Fibroblast of lung (primary cell): ENCODE measurements around the gene CUEDC1. TPM values are rescaled to one million over a fixed set of nuclear protein-coding genes. Genes with fewer than 3 reads are reported as not detected.
A peak's percentile ranks its signal among the peaks of the same experiment; 100 is the strongest.

ENCODE experiments used
- DNase-seq, 2 donors: peaks; one replicate each; pipeline versions ENCODE4 v3.0.0 to v3.0.0-alpha.2; 2010; ENCODE audit warnings: low read depth in 2 of 2
- H2AFZ ChIP-seq: 2 replicates; pipeline ENCODE4 v1.5.1; 2012; ENCODE audit warnings: low read length, control low read depth, inconsistent platforms
- H3K27ac ChIP-seq: 2 replicates; pipeline ENCODE4 v1.5.1; 2011; ENCODE audit warnings: low read length, control low read depth; ENCODE audit not compliant: insufficient read depth
- H3K27me3 ChIP-seq: 2 replicates; pipeline ENCODE4 v1.5.1; 2011; ENCODE audit warnings: mild to moderate bottlenecking, low read length; ENCODE audit not compliant: control insufficient read depth, insufficient read depth
- H3K36me3 ChIP-seq: 2 replicates; pipeline ENCODE4 v1.5.1; 2011; ENCODE audit warnings: low read length; ENCODE audit not compliant: control insufficient read depth, insufficient read depth
- H3K4me1 ChIP-seq: 2 replicates; pipeline ENCODE4 v1.5.1; 2011; ENCODE audit warnings: low read length; ENCODE audit not compliant: control insufficient read depth, insufficient read depth; ENCODE audit errors: extremely low read depth
- H3K4me2 ChIP-seq: 2 replicates; pipeline ENCODE4 v1.5.1; 2011; ENCODE audit warnings: low read length, control low read depth; ENCODE audit not compliant: insufficient read depth; ENCODE audit errors: extremely low read depth
- H3K4me3 ChIP-seq, 4 experiments: fragments of 200-600 bp in 1 of 4; sonication (generic) in 1 of 4; replicated peaks in 1 of 4; 2 replicates each; pipeline ENCODE4 v1.5.1; 2011 to 2016; ENCODE audit warnings: low read length in 4 of 4, low read depth in 3 of 4, mild to moderate bottlenecking in 3 of 4, control low read depth in 2 of 4, inconsistent platforms in 1 of 4, mixed read lengths in 1 of 4; ENCODE audit not compliant: insufficient read depth in 1 of 4; ENCODE audit errors: control extremely low read depth in 1 of 4
- H3K79me2 ChIP-seq: 2 replicates; pipeline ENCODE4 v1.5.1; 2012; ENCODE audit warnings: mild to moderate bottlenecking, low read length, inconsistent platforms; ENCODE audit not compliant: control insufficient read depth, insufficient read depth
- H3K9ac ChIP-seq: 2 replicates; pipeline ENCODE4 v1.5.1; 2011; ENCODE audit warnings: mild to moderate bottlenecking, low read length, control low read depth; ENCODE audit not compliant: insufficient read depth
- H3K9me3 ChIP-seq: 2 replicates; pipeline ENCODE4 v1.5.1; 2012; ENCODE audit warnings: low read depth, low read length; ENCODE audit not compliant: control insufficient read depth, insufficient read depth
- H4K20me1 ChIP-seq: 2 replicates; pipeline ENCODE4 v1.5.1; 2011; ENCODE audit warnings: low read length; ENCODE audit not compliant: control insufficient read depth, insufficient read depth; ENCODE audit errors: extremely low read depth
- EZH2 ChIP-seq: IDR thresholded peaks from 2 replicates; pipeline ENCODE4 v1.5.1; 2012; ENCODE audit warnings: low read length, control low read depth, mild to moderate bottlenecking; ENCODE audit errors: missing control alignments
- polyA plus RNA-seq, 2 donors: library from polyadenylated mRNA; depleted of rRNA in 1 of 2; stranded (reverse) in 1 of 2; unstranded in 1 of 2; fragments of >200 nt; gene quantifications; 2 replicates each; pipeline ENCODE4 v1.2.1, GENCODE V29; 2011 to 2012; ENCODE audit warnings: missing spikeins in 1 of 2
- total RNA-seq: library from RNA; depleted of rRNA; stranded (reverse); fragments of >200 nt; gene quantifications from 2 replicates; pipeline ENCODE4 v1.2.1, GENCODE V29; 2014
- TF ChIP-seq, protein P1 (sequence below), 2 donors: IDR thresholded peaks in 1 of 2; conservative IDR thresholded peaks in 1 of 2; 1 replicate in 1 of 2; 2 replicates in 1 of 2; pipeline ENCODE4 v1.5.1; 2011 to 2012; ENCODE audit warnings: low read length in 2 of 2, control low read depth in 1 of 2, inconsistent platforms in 1 of 2, low read depth in 1 of 2, mild to moderate bottlenecking in 1 of 2

CUEDC1 gene
- total and polyA plus RNA-seq, 2 donors (not counting 1 experiment from before 2014, with no cell fraction given): 11.9 to 34.9 TPM

- H3K79me2 ChIP-seq: peaks cover 15% of the 10 kb centered on the region
- no peak overlapping the region for H3K9ac ChIP-seq
Measured at GRCh38 chr17:57889252-57889651, 66.0 kb downstream of the CUEDC1 start.

GRCh38 chr17:57888311-57889216 is 66.6 kb downstream of the CUEDC1 start:
- no peaks in the 10 kb centered on the region for H3K9me3 ChIP-seq

More at GRCh38 chr17:57889252-57889651, 66.0 kb downstream of the CUEDC1 start:
- H3K27ac ChIP-seq: no peak overlapping the region
- H3K4me3 ChIP-seq: no peak overlapping the region
- H2AFZ ChIP-seq: no peak overlapping the region
- no peak for DNase-seq
- H3K9me3 ChIP-seq: no peaks in the 10 kb centered on the region
- no peak for TF ChIP-seq EZH2
- TF ChIP-seq, protein P1, sequence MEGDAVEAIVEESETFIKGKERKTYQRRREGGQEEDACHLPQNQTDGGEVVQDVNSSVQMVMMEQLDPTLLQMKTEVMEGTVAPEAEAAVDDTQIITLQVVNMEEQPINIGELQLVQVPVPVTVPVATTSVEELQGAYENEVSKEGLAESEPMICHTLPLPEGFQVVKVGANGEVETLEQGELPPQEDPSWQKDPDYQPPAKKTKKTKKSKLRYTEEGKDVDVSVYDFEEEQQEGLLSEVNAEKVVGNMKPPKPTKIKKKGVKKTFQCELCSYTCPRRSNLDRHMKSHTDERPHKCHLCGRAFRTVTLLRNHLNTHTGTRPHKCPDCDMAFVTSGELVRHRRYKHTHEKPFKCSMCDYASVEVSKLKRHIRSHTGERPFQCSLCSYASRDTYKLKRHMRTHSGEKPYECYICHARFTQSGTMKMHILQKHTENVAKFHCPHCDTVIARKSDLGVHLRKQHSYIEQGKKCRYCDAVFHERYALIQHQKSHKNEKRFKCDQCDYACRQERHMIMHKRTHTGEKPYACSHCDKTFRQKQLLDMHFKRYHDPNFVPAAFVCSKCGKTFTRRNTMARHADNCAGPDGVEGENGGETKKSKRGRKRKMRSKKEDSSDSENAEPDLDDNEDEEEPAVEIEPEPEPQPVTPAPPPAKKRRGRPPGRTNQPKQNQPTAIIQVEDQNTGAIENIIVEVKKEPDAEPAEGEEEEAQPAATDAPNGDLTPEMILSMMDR (conservative IDR thresholded peaks at IDR 0.05 in 1 of 2, IDR thresholded peaks at IDR 0.05 in 1 of 2; ENCODE audit: low read depth in 1 of 2, low read length in 2 of 2): no peak
- no peaks in the 10 kb centered on the region for H3K27me3 ChIP-seq
- H3K4me2 ChIP-seq: no peak overlapping the region
- H3K4me1 ChIP-seq: peaks cover 30% of the 10 kb centered on the region
- peaks cover 2% of the 10 kb centered on the region for H3K36me3 ChIP-seq
- H4K20me1 ChIP-seq: no peaks in the 10 kb centered on the region

GRCh38 chr17:57887161-57887560 is 68.1 kb downstream of the CUEDC1 start:
- Histone ChIP-seq H3K79me2 (peaks cover 15% of the 10 kb centered on the region), H3K4me2 (no peak overlapping the region), H4K20me1 (no peaks in the 10 kb centered on the region), H3K27ac (no peak overlapping the region), H2AFZ (no peak overlapping the region), H3K27me3 (no peaks in the 10 kb centered on the region), H3K36me3 (peaks cover 4% of the 10 kb centered on the region), H3K4me3 (no peak overlapping the region), H3K9me3 (no peaks in the 10 kb centered on the region), H3K4me1 (peaks cover 19% of the 10 kb centered on the region), H3K9ac (no peak overlapping the region)
- TF ChIP-seq, protein P1 (conservative IDR thresholded peaks at IDR 0.05 in 1 of 2, IDR thresholded peaks at IDR 0.05 in 1 of 2; ENCODE audit: low read depth in 1 of 2, low read length in 2 of 2): no peak
- no peak for TF ChIP-seq EZH2
- peak in 1 of 2 donors; percentile 28 for DNase-seq

More at GRCh38 chr17:57888311-57889216, 66.6 kb downstream of the CUEDC1 start:
- H3K4me2 ChIP-seq: no peak overlapping the region
- H4K20me1 ChIP-seq: no peaks in the 10 kb centered on the region
- peaks cover 15% of the 10 kb centered on the region for H3K79me2 ChIP-seq
- TF ChIP-seq, protein P1 (conservative IDR thresholded peaks at IDR 0.05 in 1 of 2, IDR thresholded peaks at IDR 0.05 in 1 of 2; ENCODE audit: low read depth in 1 of 2, low read length in 2 of 2): no peak
- TF ChIP-seq EZH2: no peak
- H3K4me3 ChIP-seq: no peak overlapping the region
- H3K27ac ChIP-seq: no peak overlapping the region
- no peaks in the 10 kb centered on the region for H3K27me3 ChIP-seq
- no peak overlapping the region for H2AFZ ChIP-seq
- no peak overlapping the region for H3K9ac ChIP-seq
- peaks cover 30% of the 10 kb centered on the region for H3K4me1 ChIP-seq
- DNase-seq: no peak
- peaks cover 4% of the 10 kb centered on the region for H3K36me3 ChIP-seq
